GM12878 (cell line): Measurements from ENCODE around the gene TSKU. TPM values are rescaled to one million over a fixed set of nuclear protein-coding genes. Genes with fewer than 3 reads are reported as not detected.

Experiments used
- ATAC-seq: fragments of 200-7000 bp; cut with Tn5 transposase; 3 replicates; pipeline ENCODE4 v1.9.1; 2020; ENCODE audit warnings: mild to moderate bottlenecking, moderate library complexity
- BruUV-seq: library from RNA; stranded (reverse); fragments of 400-500 nt; replicated peaks from 2 replicates; lab custom pipeline; 2021; lab: Mats Ljungman, UMichigan
- CTCF ChIA-PET: fragments of 300-600 bp; sonication (Branson Sonifier 250); formaldehyde crosslinking; extraction: SDS; loops from one replicate; lab custom pipeline; 2021; ENCODE audit warnings: inconsistent platforms; lab: Yijun Ruan, JAX
- POLR2A ChIA-PET: fragments of 350-600 bp; formaldehyde crosslinking; extraction: SDS; loops from one replicate; lab custom pipeline; 2021; ENCODE audit warnings: inconsistent platforms; lab: Charles Lee
- RAD21 ChIA-PET: fragments of 300-600 bp; sonication (Branson Sonifier 250); formaldehyde crosslinking; loops from one replicate; lab custom pipeline; 2023; ENCODE audit warnings: antibody characterized with exemption; ENCODE audit not compliant: unreplicated experiment; lab: Charles Lee
- SMC1A ChIA-PET: fragments of 300-600 bp; sonication (Branson Sonifier 250); formaldehyde crosslinking; loops from one replicate; lab custom pipeline; 2023; ENCODE audit not compliant: unreplicated experiment, uncharacterized antibody; lab: Charles Lee
- DNase-seq: peaks from one replicate; pipeline ENCODE4 v3.0.0-alpha.2; 2011; ENCODE audit warnings: low read depth, low spot score
- FAIRE-seq: peaks from 3 replicates; lab custom pipeline; 2011; peaks lifted over from hg19 to GRCh38; lab: Jason Lieb, UNC
- H2AFZ ChIP-seq: 2 replicates; pipeline ENCODE4 v1.6.0; 2011; ENCODE audit warnings: low read depth, low read length, control low read depth; ENCODE audit not compliant: control insufficient read depth
- H3K27ac ChIP-seq: 2 replicates; pipeline ENCODE4 v1.5.1; 2011; ENCODE audit warnings: control low read depth; ENCODE audit not compliant: control insufficient read depth, insufficient read depth
- H3K27me3 ChIP-seq, 2 experiments: replicated peaks in 1 of 2; 2 replicates each; pipeline versions ENCODE4 v1.6.0 to v1.6.1; 2011; ENCODE audit warnings: low read length in 1 of 2; ENCODE audit not compliant: control insufficient read depth in 2 of 2, insufficient read depth in 2 of 2
- H3K36me3 ChIP-seq, 2 experiments: 2 replicates each; pipeline ENCODE4 v1.5.1; 2011; ENCODE audit warnings: low read length in 1 of 2; ENCODE audit not compliant: control insufficient read depth in 2 of 2, insufficient read depth in 2 of 2
- H3K4me1 ChIP-seq: 2 replicates; pipeline ENCODE4 v1.6.1; 2011; ENCODE audit warnings: mild to moderate bottlenecking, low read length, moderate library complexity, mixed read lengths; ENCODE audit not compliant: control insufficient read depth, insufficient read depth
- H3K4me2 ChIP-seq: 2 replicates; pipeline ENCODE4 v1.6.0; 2011; ENCODE audit warnings: control low read depth; ENCODE audit not compliant: control insufficient read depth, insufficient read depth
- H3K4me3 ChIP-seq: fragments of 200-600 bp; sonication (generic); 2 replicates; pipeline ENCODE4 v1.5.1; 2016
- H3K79me2 ChIP-seq: 2 replicates; pipeline ENCODE4 v1.6.0; 2011; ENCODE audit warnings: low read length; ENCODE audit not compliant: control insufficient read depth, insufficient read depth
- H3K9ac ChIP-seq: 2 replicates; pipeline ENCODE4 v1.8.0; 2011; ENCODE audit warnings: low read length, control low read depth, mixed read lengths; ENCODE audit not compliant: control insufficient read depth, insufficient read depth
- H3K9me3 ChIP-seq: replicated peaks from 3 replicates; pipeline ENCODE4 v1.5.1; 2011; ENCODE audit warnings: mild to moderate bottlenecking, low read length; ENCODE audit not compliant: control insufficient read depth, insufficient read depth
- H4K20me1 ChIP-seq: 2 replicates; pipeline ENCODE4 v1.6.0; 2011; ENCODE audit not compliant: control insufficient read depth, insufficient read depth
- BCLAF1 ChIP-seq: fragments of 450-650 bp; IDR thresholded peaks from 2 replicates; pipeline ENCODE4 v1.6.1; 2017; ENCODE audit warnings: antibody characterized with exemption, mild to moderate bottlenecking, moderate library complexity
- BMI1 ChIP-seq: fragments of 450-650 bp; IDR thresholded peaks from 2 replicates; pipeline ENCODE4 v1.6.1; 2016; ENCODE audit warnings: mild to moderate bottlenecking, moderate library complexity, borderline replicate concordance
- CEBPB ChIP-seq, 2 experiments: fragments of 150-350 bp in 1 of 2; IDR thresholded peaks; 2 replicates each; pipeline ENCODE4 v1.6.1; 2012 to 2014; ENCODE audit warnings: low read depth in 2 of 2, low read length in 2 of 2, borderline replicate concordance in 1 of 2, inconsistent platforms in 1 of 2
- CEBPZ ChIP-seq: fragments of 150-350 bp; IDR thresholded peaks from 2 replicates; pipeline ENCODE4 v1.6.1; 2016; ENCODE audit warnings: low read depth, low read length
- CUX1 ChIP-seq: IDR thresholded peaks from 2 replicates; pipeline ENCODE4 v1.6.1; 2012; ENCODE audit warnings: improper control_type of control experiment, low read depth, low read length; ENCODE audit not compliant: insufficient replicate concordance
- JUND ChIP-seq: IDR thresholded peaks from 2 replicates; pipeline ENCODE4 v1.6.1; 2012; ENCODE audit warnings: low read depth, mild to moderate bottlenecking, low read length, improper control_type of control experiment, moderate library complexity
- MXI1 ChIP-seq: fragments of 150-350 bp; IDR thresholded peaks from 2 replicates; pipeline ENCODE4 v1.6.1; 2011; ENCODE audit warnings: low read depth, mild to moderate bottlenecking, inconsistent platforms, low read length, improper control_type of control experiment
- NBN ChIP-seq: fragments of 450-650 bp; IDR thresholded peaks from 2 replicates; pipeline ENCODE4 v1.6.1; 2016
- NRF1 ChIP-seq: conservative IDR thresholded peaks from 2 replicates; pipeline ENCODE4 v1.6.1; 2011; ENCODE audit warnings: mild to moderate bottlenecking, low read depth, low read length, improper control_type of control experiment
- RAD51 ChIP-seq: fragments of 450-650 bp; IDR thresholded peaks from 2 replicates; pipeline ENCODE4 v1.6.1; 2016; ENCODE audit warnings: moderate library complexity, mild to moderate bottlenecking, inconsistent platforms
- SMAD1 ChIP-seq: fragments of 450-650 bp; IDR thresholded peaks from 2 replicates; pipeline ENCODE4 v1.6.1; 2018; ENCODE audit warnings: mild to moderate bottlenecking, low read depth; ENCODE audit not compliant: partially characterized antibody
- SPI1 ChIP-seq: IDR thresholded peaks from 2 replicates; pipeline ENCODE4 v1.6.1; 2011; ENCODE audit warnings: low read depth, mild to moderate bottlenecking, low read length, moderate library complexity, borderline replicate concordance; ENCODE audit not compliant: insufficient read depth
- WRNIP1 ChIP-seq: IDR thresholded peaks from 2 replicates; pipeline ENCODE4 v1.6.1; 2011; ENCODE audit warnings: low read depth, low read length, improper control_type of control experiment, borderline replicate concordance
- ZNF274 ChIP-seq: IDR thresholded peaks from one replicate; pipeline ENCODE4 v1.8.0; 2011; ENCODE audit not compliant: insufficient read length, insufficient read depth
- in situ Hi-C: fragments of 300-500 bp; cut with MboI; formaldehyde crosslinking; loops from 9 replicates; pipeline ENCODE4 v1.14.3; 2018; ENCODE audit warnings: mixed read lengths
- intact Hi-C: fragments of 100-400 bp; cut with micrococcal nuclease; formaldehyde crosslinking; loops from one replicate; pipeline ENCODE4 v1.14.2; 2022; ENCODE audit not compliant: unreplicated experiment
- polyA plus RNA-seq, 11 experiments: library from polyadenylated mRNA; depleted of rRNA in 4 of 11; unstranded in 6 of 11; stranded (reverse) in 5 of 11; fragments of >200 nt; fragmentation: Nextera tagmentation in 4 of 11; fragmentation: Illumina TruSeq in 1 of 11; extraction: Ambion mirVana in 4 of 11; extraction: Trizol in 1 of 11; gene quantifications; 1 replicate in 1 of 11; 2 replicates in 10 of 11; pipeline versions ENCODE4 v1.2.1 to v1.2.3, GENCODE V29; 2011 to 2016; ENCODE audit warnings: inconsistent platforms in 2 of 11, missing spikeins in 2 of 11, low read depth in 1 of 11
- total RNA-seq, 4 experiments: library from RNA; depleted of rRNA in 3 of 4; stranded (reverse); fragments of >200 nt in 3 of 4; fragmentation: Illumina TruSeq in 1 of 4; extraction: Trizol in 1 of 4; gene quantifications; 2 replicates each; pipeline versions ENCODE4 v1.2.1 to v1.2.3, GENCODE V29; 2013 to 2021

Gene TSKU
- total and polyA plus RNA-seq, 10 of the 15 experiments (the other 5 are each of a cell fraction or from before 2014, with no cell fraction given), result 0.04 to 1.5 (median 0.62) TPM

GRCh38 chr11:76832361-76832760, 49.2 kb downstream of the TSKU start:
- Histone ChIP-seq H3K4me2 (no peak overlapping the region), H3K79me2 (no peaks in the 10 kb centered on the region), H3K27ac (no peak overlapping the region), H3K9ac (no peak overlapping the region), H4K20me1 (no peaks in the 10 kb centered on the region), H3K4me1 (no peaks in the 10 kb centered on the region), H3K27me3 (no peaks in the 10 kb centered on the region), H2AFZ (no peak overlapping the region), H3K9me3 (no peaks in the 10 kb centered on the region), H3K36me3 (no peaks in the 10 kb centered on the region), H3K4me3 (no peak overlapping the region)
- ChIA-PET SMC1A (no interaction called here), POLR2A (interaction anchor here (0.6 kb wide), 1 partner anchor 86 kb away, joined by 3 read pairs; no protein-coding TSS in a partner anchor), RAD21 (no interaction called here), CTCF (no interaction called here)
- intact Hi-C loops (no loop called here), in situ Hi-C loops (no loop called here)
- ATAC-seq (no peak), FAIRE-seq (no peak), DNase-seq (no peak)
- no TSS peak for BruUV-seq
- TF ChIP-seq SMAD1 (no peak), NBN (no peak), BCLAF1 (no peak), SPI1 (no peak), JUND (no peak), CEBPZ (no peak), WRNIP1 (no peak), BMI1 (no peak), CEBPB (IDR thresholded peaks at IDR 0.05; ENCODE audit: borderline replicate concordance in 1 of 2, low read depth in 2 of 2, low read length in 2 of 2) (no peak), CUX1 (no peak), RAD51 (no peak), ZNF274 (no peak), NRF1 (no peak), MXI1 (no peak)
